DMS79 (cell line): ENCODE results near the gene TAGLN3.

ENCODE experiments used
- DNase-seq: peaks from one replicate; lab custom pipeline; 2025; lab: John Stamatoyannopoulos, UW

The TAGLN3 gene

DNA sequence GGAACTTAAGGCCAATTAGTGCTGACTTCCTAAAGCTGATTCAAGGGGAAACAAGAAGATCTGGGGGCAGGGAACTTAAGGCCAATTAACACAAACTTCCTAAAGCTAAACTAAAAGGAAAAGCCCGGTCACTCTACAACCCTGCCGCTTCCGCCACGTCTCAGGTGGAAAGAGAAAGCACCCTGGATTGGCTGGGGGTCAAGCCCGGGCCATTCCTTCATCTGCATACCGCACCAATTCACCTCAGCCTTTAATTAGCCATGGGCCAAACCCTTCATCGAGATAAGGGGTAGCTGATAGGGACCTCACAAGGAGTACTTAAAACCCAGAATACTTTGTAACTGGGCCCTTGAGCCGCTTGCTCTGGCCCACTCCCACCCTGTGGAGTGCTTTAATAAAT is 50.2 kb downstream of the TAGLN3 start:
- no peak for DNase-seq

DNA sequence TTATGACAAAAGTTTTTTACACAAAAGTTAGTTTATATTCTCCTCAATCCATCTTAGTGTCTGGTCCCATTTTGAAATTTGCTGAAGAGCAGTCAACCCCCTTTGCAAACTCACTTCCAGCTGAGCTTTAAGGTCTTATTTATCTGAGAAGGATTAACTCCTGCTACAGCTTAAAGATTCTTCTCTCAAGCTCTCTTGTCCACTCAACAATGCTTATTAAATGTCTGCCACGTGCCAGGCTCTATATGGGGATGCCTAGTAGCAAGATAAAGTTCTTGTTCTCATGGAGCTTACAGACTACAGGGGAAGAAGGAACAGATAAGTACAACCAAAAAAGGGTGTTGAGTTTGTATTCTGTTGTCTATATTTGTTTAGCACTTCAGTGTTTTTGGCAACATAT is 54.5 kb downstream of the TAGLN3 start:
- DNase-seq = no peak

DNA sequence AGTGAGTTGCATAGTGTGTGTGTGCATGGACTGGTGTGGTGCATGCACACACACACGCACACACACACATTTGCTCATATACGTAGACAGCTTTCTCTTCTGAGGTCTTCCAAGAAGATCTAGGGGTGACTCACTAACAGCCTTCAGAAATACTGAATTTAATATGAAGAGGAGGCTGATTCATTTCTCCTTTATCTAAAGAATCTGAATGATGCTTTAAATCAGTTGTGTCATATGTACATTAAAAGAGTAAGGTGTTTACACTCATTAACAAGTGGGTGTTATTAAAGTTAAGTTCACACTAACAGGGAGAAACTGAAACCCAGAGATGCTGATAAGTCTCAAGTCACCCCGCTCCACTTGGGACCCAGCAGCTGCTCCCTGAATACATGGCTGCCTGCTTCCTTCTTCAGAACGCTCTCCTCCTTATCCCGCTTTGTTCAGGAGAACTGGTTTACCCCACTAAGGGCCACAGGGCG is 57.8 kb downstream of the TAGLN3 start:
- DNase-seq = no peak

DNA sequence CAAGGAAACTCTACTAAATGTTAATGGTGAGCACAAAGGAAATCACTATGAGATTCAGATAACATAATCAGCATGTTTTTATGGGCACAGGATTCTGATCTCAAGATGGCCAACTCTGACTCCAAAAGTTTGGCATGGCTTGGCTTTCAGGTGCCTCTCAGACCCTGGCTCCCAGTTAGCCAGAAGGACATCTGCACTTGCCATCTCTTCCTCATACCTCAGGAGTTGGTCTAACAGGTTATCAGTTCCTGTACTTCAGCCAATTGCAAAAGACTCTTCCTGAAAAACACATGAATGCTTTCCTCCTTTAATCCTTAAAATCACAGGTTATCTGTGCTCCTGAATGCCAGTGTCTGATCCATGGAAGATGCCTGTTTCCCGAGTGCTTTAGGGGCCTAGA is 60.8 kb downstream of the TAGLN3 start:
- no peak for DNase-seq

DNA sequence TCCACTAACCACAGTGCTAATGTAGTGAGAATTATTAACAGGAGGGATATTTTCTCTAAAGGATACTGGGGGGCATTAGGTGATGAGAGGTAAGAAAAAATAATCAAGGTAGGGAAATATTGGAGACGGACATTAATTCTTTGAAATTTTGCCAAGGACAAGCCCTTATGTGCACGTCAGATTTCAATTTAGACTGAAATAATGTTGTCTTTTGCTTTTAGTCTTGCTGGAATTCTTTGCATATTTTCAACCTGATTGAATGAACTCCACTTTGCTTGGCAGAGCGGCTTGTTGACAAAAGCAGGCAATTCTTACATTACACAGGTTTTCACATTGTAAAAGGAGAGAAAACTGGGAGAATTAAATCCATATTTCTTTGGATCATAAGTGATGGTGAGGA is 62.4 kb downstream of the TAGLN3 start:
- no peak for DNase-seq
